ENCODE measurements around the gene CPAMD8. TPM values are rescaled to one million over a fixed set of nuclear protein-coding genes. Genes with fewer than 3 reads are reported as not detected.
"Not testable (repeated sequence)": the region's sequence is repeated elsewhere in the genome, so short reads cannot be mapped to it uniquely, and the experiment has no call there.

CPAMD8 gene
- total RNA-seq, 2 experiments from 2014 or later = 0.11 to 0.41 TPM

DNA sequence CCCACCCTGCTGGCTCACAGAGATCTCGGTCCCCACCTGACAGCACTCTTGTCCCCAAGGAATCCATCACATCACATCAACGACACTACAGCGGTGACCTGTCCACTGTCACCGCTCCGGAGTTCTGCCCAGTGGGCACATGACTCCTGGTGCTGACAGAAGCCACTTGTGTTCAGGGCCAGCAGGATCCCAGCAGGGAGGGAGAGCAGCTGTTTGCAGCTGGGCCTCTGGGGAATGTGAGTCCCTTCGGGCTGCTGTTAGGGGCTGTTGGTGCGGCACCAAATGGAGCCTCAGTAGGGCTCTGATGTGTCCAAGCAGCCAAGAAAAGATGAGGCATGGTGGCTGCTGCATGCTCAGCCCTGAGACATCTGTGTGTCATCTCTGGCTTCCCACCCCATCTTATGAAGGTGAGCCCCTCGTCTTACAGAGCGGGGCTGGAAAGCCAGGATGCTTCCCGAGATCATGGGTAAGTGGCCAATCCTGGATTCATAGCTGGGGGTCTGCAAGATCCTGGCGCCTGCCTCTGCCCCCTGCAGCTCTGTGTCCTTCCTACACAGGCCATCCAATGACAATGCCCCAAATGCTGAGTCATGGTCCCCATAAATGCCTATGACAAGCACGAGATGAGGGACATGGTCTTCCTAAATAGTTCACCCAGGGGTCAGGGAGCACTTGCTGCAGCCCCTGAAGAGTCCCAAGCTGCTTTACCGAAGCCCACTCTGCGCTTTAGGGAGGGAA lies 81.8 kb downstream of the CPAMD8 start:
- Mint-ChIP-seq H3K27me3 (peaks cover 7% of the 10 kb centered on the region), H3K4me3 (no peak overlapping the region), H3K36me3 (ENCODE audit: low read depth) (no peaks in the 10 kb centered on the region), H3K9me3 (ENCODE audit: low read depth) (peaks cover 4% of the 10 kb centered on the region), H3K27ac (no peak overlapping the region), H3K4me1 (no peaks in the 10 kb centered on the region)
- ChIA-PET CTCF (no interaction called here), POLR2A (no interaction called here)
- ATAC-seq (no peak), DNase-seq (no peak)
- intact Hi-C loops (cut with DNase I, micrococcal nuclease) = no loop called here

DNA sequence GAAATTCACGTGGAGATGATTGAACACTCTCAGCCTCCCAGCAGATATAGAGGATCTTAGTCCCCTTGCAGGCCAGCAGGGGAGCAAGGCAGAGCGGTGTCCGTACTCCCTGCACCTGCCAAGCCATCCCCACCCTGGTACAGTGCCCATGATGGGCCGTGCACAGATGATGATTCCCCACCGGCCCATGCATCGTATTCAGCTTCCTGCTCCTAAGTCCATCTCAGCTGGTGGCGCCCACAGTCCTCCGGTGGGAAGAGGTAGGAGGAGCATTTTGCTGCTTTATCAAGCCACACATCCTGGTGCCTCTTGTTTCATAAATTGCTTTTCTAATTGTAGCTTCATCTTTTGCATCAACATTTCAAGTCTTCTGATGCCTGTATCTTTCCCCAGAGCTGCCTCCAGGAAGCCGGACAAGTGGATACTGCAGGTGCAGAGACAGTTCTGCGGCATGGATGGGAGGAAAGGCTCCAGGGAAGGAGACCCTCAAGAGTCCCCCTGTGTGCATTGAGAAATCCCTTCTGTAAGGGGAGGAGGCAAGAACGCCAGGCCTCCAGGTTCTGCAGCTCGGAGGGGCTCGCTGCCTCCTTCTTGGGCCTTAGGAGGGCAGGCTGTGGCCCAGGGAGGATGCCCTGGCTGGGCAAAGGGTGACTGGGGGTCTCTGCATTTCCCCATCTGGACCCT lies 82.5 kb downstream of the CPAMD8 start:
- Mint-ChIP-seq H3K4me1 (no peaks in the 10 kb centered on the region), H3K9me3 (ENCODE audit: low read depth) (peaks cover 4% of the 10 kb centered on the region), H3K36me3 (ENCODE audit: low read depth) (no peaks in the 10 kb centered on the region), H3K4me3 (no peak overlapping the region), H3K27ac (no peak overlapping the region), H3K27me3 (peaks cover 3% of the 10 kb centered on the region)
- DNase-seq (no peak), ATAC-seq (no peak)
- POLR2A ChIA-PET = no interaction called here
- intact Hi-C loops (cut with DNase I, micrococcal nuclease) = no loop called here
- CTCF ChIA-PET = no interaction called here

DNA sequence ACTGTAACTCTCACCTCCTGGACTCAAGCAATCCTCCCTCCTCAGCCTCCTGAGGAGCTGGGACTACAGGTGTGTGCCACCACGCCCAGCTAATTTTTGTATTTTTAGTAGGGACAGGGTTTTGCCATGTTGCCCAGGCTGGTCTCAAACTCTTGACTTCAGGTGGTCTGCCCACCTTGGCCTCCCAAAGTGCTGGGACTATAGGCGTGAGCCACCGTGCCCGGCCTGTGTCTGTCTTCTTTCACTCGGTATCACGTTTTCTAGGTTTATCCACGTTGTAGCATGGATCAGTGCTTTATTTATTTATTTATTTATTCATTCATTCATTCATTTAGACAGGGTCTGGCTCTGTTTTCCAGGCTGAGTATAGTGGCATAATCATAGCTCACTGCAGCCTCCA lies 83.5 kb downstream of the CPAMD8 start:
- ATAC-seq; POLR2A ChIA-PET; intact Hi-C loops (cut with DNase I, micrococcal nuclease); H3K27me3 Mint-ChIP-seq; H3K36me3 Mint-ChIP-seq (ENCODE audit: low read depth); H3K9me3 Mint-ChIP-seq (ENCODE audit: low read depth); DNase-seq; H3K27ac Mint-ChIP-seq; H3K4me3 Mint-ChIP-seq; CTCF ChIA-PET; H3K4me1 Mint-ChIP-seq: not testable (repeated sequence)

DNA sequence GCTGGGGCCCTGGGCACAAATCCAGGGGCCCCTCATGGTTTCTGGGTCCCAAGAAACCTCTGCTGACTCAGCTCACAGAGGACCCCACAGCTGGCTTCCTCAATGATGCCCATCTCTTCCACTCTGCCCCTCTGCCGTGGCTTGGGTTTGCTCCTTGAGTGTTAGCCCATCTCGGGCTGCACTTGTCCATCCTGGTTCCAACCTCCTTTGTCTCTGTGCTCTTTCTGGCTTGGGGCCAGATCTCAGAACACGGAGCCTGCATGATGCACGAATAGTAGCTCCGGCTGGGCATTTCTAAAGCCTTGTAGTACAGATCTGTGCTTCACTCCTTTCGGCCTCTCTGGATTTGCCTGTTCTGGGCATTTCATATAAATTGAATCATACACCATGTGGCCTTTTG lies 84.0 kb downstream of the CPAMD8 start:
- POLR2A ChIA-PET = no interaction called here
- CTCF ChIA-PET = no interaction called here
- no peaks in the 10 kb centered on the region for H3K36me3 Mint-ChIP-seq (ENCODE audit: low read depth)
- H3K27ac Mint-ChIP-seq = no peak overlapping the region
- no peak overlapping the region for H3K4me3 Mint-ChIP-seq
- no peaks in the 10 kb centered on the region for H3K27me3 Mint-ChIP-seq
- no peak for DNase-seq
- H3K9me3 Mint-ChIP-seq (ENCODE audit: low read depth) = peaks cover 4% of the 10 kb centered on the region
- H3K4me1 Mint-ChIP-seq = no peaks in the 10 kb centered on the region
- intact Hi-C loops (cut with DNase I, micrococcal nuclease) = no loop called here
- ATAC-seq = no peak

- CTCF ChIA-PET = no interaction called here
- no peaks in the 10 kb centered on the region for H3K4me1 Mint-ChIP-seq
- POLR2A ChIA-PET = no interaction called here
Observed at GRCh38 chr19:16940626-16941025, 86.0 kb downstream of the CPAMD8 start.

GRCh38 chr19:16940063-16940462 lies 86.5 kb downstream of the CPAMD8 start:
- CTCF ChIA-PET; H3K27ac Mint-ChIP-seq; intact Hi-C loops (cut with DNase I, micrococcal nuclease); H3K4me1 Mint-ChIP-seq; DNase-seq; H3K4me3 Mint-ChIP-seq; POLR2A ChIA-PET; H3K9me3 Mint-ChIP-seq (ENCODE audit: low read depth); H3K36me3 Mint-ChIP-seq (ENCODE audit: low read depth); H3K27me3 Mint-ChIP-seq; ATAC-seq: not testable (repeated sequence)

More at GRCh38 chr19:16940626-16941025, 86.0 kb downstream of the CPAMD8 start:
- DNase-seq = no peak
- Mint-ChIP-seq H3K4me3 (no peak overlapping the region), H3K27ac (no peak overlapping the region), H3K36me3 (ENCODE audit: low read depth) (no peaks in the 10 kb centered on the region), H3K9me3 (ENCODE audit: low read depth) (no peaks in the 10 kb centered on the region), H3K27me3 (no peaks in the 10 kb centered on the region)
- intact Hi-C loops (cut with DNase I, micrococcal nuclease) = no loop called here
- ATAC-seq = no peak

GRCh38 chr19:16938211-16938610 lies 88.4 kb downstream of the CPAMD8 start:
- Mint-ChIP-seq H3K4me3 (no peak overlapping the region), H3K27ac (no peak overlapping the region), H3K36me3 (ENCODE audit: low read depth) (no peaks in the 10 kb centered on the region), H3K27me3 (no peaks in the 10 kb centered on the region), H3K9me3 (ENCODE audit: low read depth) (peaks cover 17% of the 10 kb centered on the region), H3K4me1 (no peaks in the 10 kb centered on the region)
- ChIA-PET CTCF (no interaction called here), POLR2A (no interaction called here)
- ATAC-seq = no peak
- DNase-seq = no peak
- intact Hi-C loops (cut with DNase I, micrococcal nuclease) = no loop called here

DNA sequence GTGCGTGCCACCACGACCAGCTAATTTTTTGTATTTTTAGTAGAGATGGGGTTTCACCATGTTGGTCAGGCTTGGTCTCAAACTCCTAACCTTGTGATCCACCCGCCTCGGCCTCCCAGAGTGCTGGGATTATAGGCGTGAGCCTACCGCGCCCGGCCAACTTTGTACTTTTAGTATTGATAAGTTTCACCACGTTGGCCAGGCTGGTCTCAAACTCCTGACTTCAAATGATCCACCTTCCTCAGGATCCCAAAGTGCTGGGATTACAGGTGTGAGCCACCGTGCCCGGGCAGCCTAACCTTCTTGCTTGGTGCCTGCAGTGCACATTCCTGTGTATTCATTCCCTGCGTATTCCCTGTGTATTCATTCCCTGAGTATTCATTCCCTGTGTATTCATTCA lies 88.8 kb downstream of the CPAMD8 start:
- CTCF ChIA-PET; ATAC-seq; POLR2A ChIA-PET; H3K27ac Mint-ChIP-seq; intact Hi-C loops (cut with DNase I, micrococcal nuclease); H3K4me1 Mint-ChIP-seq; H3K4me3 Mint-ChIP-seq; H3K36me3 Mint-ChIP-seq (ENCODE audit: low read depth); DNase-seq; H3K27me3 Mint-ChIP-seq: not testable (repeated sequence)
- H3K9me3 Mint-ChIP-seq (ENCODE audit: low read depth) = peaks cover 17% of the 10 kb centered on the region

GRCh38 chr19:16936901-16937300 lies 89.7 kb downstream of the CPAMD8 start:
- DNase-seq = no peak
- H3K27me3 Mint-ChIP-seq = no peaks in the 10 kb centered on the region
- H3K27ac Mint-ChIP-seq = no peak overlapping the region
- H3K36me3 Mint-ChIP-seq (ENCODE audit: low read depth) = no peaks in the 10 kb centered on the region
- ChIA-PET POLR2A (no interaction called here), CTCF (no interaction called here)
- H3K4me3 Mint-ChIP-seq = no peak overlapping the region
- ATAC-seq = no peak
- no peaks in the 10 kb centered on the region for H3K4me1 Mint-ChIP-seq
- intact Hi-C loops (cut with DNase I, micrococcal nuclease) = no loop called here
- H3K9me3 Mint-ChIP-seq (ENCODE audit: low read depth) = peaks cover 17% of the 10 kb centered on the region

DNA sequence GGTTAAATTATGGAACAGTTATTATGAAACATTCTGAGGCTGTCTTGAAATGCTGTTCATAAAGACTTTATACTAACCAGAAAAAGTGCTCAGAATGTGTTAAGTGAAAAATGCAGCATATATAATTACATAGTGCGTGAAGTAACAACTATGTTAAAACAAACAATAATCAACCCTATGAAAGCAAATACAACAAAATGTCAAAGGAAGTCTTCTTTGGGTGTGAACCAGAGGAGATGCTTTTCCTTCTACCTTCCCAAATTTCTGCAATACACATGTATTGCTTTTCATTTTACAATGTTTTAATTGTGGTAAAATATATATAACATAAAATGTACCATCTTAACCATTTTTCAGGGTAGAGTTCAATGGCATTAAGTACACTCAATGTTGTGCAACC lies 92.1 kb downstream of the CPAMD8 start:
- ATAC-seq (no peak), DNase-seq (no peak)
- ChIA-PET POLR2A (no interaction called here), CTCF (interaction anchor here (0.6 kb wide), 1 partner anchor 1261 kb away, joined by 3 read pairs; the partner anchor contains the start of gene CYP4F12)
- Mint-ChIP-seq H3K4me3 (no peak overlapping the region), H3K27me3 (peaks cover 8% of the 10 kb centered on the region), H3K36me3 (ENCODE audit: low read depth) (no peaks in the 10 kb centered on the region), H3K9me3 (ENCODE audit: low read depth) (peaks cover 17% of the 10 kb centered on the region), H3K27ac (no peak overlapping the region), H3K4me1 (no peaks in the 10 kb centered on the region)
- intact Hi-C loops (cut with DNase I, micrococcal nuclease) = no loop called here

- H3K27me3 Mint-ChIP-seq = peaks cover 13% of the 10 kb centered on the region
- POLR2A ChIA-PET = no interaction called here
Observed at GRCh38 chr19:16931306-16931705, 95.3 kb downstream of the CPAMD8 start.

GRCh38 chr19:16930753-16931152 lies 95.9 kb downstream of the CPAMD8 start:
- no peak overlapping the region for H3K4me3 Mint-ChIP-seq
- intact Hi-C loops (cut with DNase I, micrococcal nuclease) = no loop called here
- no peak overlapping the region for H3K27ac Mint-ChIP-seq
- H3K27me3 Mint-ChIP-seq = peaks cover 13% of the 10 kb centered on the region
- H3K4me1 Mint-ChIP-seq = no peaks in the 10 kb centered on the region
- ATAC-seq = no peak
- peaks cover 20% of the 10 kb centered on the region for H3K9me3 Mint-ChIP-seq (ENCODE audit: low read depth)
- CTCF ChIA-PET = interaction anchor here (1.3 kb wide), 1 partner anchor 31 kb away, joined by 3 read pairs; no protein-coding TSS in a partner anchor
- DNase-seq = no peak
- POLR2A ChIA-PET = no interaction called here
- H3K36me3 Mint-ChIP-seq (ENCODE audit: low read depth) = peaks cover 3% of the 10 kb centered on the region

More at GRCh38 chr19:16931306-16931705, 95.3 kb downstream of the CPAMD8 start:
- Mint-ChIP-seq H3K9me3 (ENCODE audit: low read depth) (peaks cover 20% of the 10 kb centered on the region), H3K4me1 (no peaks in the 10 kb centered on the region), H3K27ac (no peak overlapping the region), H3K4me3 (no peak overlapping the region), H3K36me3 (ENCODE audit: low read depth) (peaks cover 3% of the 10 kb centered on the region)
- intact Hi-C loops (cut with DNase I, micrococcal nuclease) = no loop called here
- ATAC-seq (no peak), DNase-seq (no peak)
- CTCF ChIA-PET = no interaction called here
